GM06990 (cell line): ENCODE measurements around the gene RAI14.

Experiments used
- DNase-seq: peaks from one replicate; pipeline ENCODE4 v3.0.0-alpha.2; 2011; ENCODE audit not compliant: insufficient read length; ENCODE audit errors: extremely low read depth
- H3K27me3 ChIP-seq: replicated peaks from 2 replicates; pipeline ENCODE4 v1.6.0; 2011; ENCODE audit warnings: low read length; ENCODE audit not compliant: control insufficient read depth, insufficient read depth
- H3K36me3 ChIP-seq: 2 replicates; pipeline ENCODE4 v1.5.1; 2011; ENCODE audit warnings: low read length; ENCODE audit not compliant: control insufficient read depth, insufficient read depth
- H3K4me3 ChIP-seq: replicated peaks from 2 replicates; pipeline ENCODE4 v1.5.1; 2011; ENCODE audit warnings: low read depth, mild to moderate bottlenecking, control low read depth, low read length
- CTCF ChIP-seq: IDR thresholded peaks from 2 replicates; pipeline ENCODE4 v1.5.1; 2011; ENCODE audit warnings: low read length, control low read depth, mild to moderate bottlenecking, inconsistent platforms; ENCODE audit not compliant: insufficient read depth, poor library complexity, severe bottlenecking

Gene RAI14

DNA sequence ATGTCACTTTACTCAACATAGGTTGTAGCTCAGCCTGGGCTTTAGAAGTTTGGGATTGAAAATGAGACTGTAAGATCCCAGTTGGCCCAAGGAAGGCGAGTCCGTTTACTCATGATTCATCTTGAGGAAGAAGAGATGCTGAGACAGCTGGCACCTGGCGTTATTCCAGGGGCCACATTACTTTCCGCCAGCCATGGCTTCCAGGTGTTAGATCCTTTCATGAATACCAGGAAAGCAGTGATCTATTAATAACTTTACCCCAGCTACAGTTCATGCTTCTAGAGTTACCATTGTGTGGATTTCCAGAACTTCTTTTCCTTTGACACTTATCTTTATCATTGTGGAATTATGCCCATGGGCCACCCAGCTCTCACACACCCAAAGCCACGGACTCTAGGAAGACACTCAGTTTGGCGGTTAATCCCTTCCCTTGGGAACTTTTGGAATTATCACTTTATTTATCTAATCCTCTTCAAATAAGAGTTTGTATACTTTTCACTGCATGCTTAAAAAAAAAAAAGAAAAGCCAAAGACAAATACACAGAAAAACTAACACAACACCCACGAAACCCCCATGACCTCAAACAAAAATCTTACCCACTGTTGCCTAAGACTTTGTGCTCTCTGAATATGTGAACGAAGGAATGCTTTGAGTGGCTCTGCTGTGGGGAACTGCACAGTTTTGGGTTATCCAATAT lies 26.9 kb downstream of the RAI14 start:
- no peak for TF ChIP-seq CTCF
- Histone ChIP-seq H3K4me3 (no peak overlapping the region), H3K27me3 (no peaks in the 10 kb centered on the region), H3K36me3 (no peaks in the 10 kb centered on the region)
- no peak for DNase-seq

DNA sequence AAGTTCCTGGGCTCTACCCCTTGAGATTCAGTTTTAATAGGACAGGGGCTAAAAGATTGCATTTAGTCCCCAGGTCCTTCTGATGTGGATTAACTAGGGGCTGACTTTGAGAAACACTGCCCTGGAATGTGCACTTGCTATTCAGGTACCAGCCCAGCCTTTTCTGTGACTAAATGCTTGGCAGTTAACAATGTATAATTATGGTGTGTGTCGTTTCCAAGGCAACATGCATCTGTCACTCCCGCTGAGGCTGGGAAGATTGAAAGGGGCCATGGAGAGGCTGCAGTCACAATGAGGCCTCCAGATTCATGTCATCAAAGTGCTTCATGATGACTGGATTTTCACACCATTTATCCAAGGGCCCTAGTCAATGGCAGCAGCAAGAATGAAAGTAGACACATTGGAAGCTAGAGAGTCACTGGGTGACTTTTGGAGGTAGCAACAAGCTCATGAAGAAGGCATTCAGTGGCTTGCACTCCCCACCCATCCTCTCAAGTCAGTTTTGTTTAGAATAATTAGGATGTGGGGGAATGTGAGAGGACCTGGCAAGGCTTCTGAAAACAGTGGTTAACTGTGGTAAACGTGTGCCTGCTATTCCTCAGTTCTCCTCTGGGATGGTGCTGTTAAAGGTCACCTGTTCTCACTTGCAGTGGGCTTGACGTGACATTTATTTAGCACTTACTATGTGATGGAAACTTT lies 28.3 kb downstream of the RAI14 start:
- DNase-seq: no peak
- TF ChIP-seq CTCF: no peak

DNA sequence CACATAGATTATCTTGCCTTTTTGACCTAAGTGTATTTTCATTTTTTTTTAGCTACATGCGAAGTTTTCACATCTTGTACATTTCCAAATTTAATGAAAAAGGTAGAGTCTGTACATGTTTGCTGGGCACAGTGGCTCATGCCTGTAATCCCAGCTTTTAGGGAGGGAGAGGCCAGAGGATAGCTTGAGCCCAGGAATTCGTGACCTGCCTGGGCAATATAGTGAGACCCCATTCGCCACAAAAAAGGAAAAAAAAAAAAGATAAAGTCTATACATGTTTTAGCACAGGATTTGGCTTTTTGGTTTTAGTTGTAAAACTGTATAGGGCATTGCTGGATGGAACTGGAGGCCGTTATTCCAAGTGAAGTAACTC lies 28.8 kb downstream of the RAI14 start:
- no peak for DNase-seq
- Histone ChIP-seq H3K4me3 (no peak overlapping the region), H3K27me3 (no peaks in the 10 kb centered on the region), H3K36me3 (no peaks in the 10 kb centered on the region)
- no peak for TF ChIP-seq CTCF

More for the DNA sequence above, 28.3 kb downstream of the RAI14 start:
- Histone ChIP-seq H3K27me3 (no peaks in the 10 kb centered on the region), H3K36me3 (no peaks in the 10 kb centered on the region), H3K4me3 (no peak overlapping the region)

GRCh38 chr5:34685485-34686165 lies 29.5 kb downstream of the RAI14 start:
- Histone ChIP-seq H3K36me3 (no peaks in the 10 kb centered on the region), H3K27me3 (no peaks in the 10 kb centered on the region), H3K4me3 (no peak overlapping the region)
- no peak for DNase-seq
- TF ChIP-seq CTCF: no peak

- no peak for DNase-seq
- no peaks in the 10 kb centered on the region for H3K27me3 ChIP-seq
- no peaks in the 10 kb centered on the region for H3K36me3 ChIP-seq
- no peak overlapping the region for H3K4me3 ChIP-seq
- no peak for TF ChIP-seq CTCF
These were observed 30.7 kb downstream of the RAI14 start for GRCh38 chr5:34686762-34687268.
